ENCODE results near the gene PCDH8.
"Not testable (repeated sequence)": the region's sequence is repeated elsewhere in the genome, so short reads cannot be mapped to it uniquely, and the experiment has no call there.

Gene PCDH8

GRCh38 chr13:52850396-52851136, 2.1 kb upstream of the PCDH8 start:
- DNase-seq (ENCODE audit: low spot score): peak; percentile 60

GRCh38 chr13:52850072-52850395, 1.6 kb upstream of the PCDH8 start:
- no peak for DNase-seq (ENCODE audit: low spot score)

DNA sequence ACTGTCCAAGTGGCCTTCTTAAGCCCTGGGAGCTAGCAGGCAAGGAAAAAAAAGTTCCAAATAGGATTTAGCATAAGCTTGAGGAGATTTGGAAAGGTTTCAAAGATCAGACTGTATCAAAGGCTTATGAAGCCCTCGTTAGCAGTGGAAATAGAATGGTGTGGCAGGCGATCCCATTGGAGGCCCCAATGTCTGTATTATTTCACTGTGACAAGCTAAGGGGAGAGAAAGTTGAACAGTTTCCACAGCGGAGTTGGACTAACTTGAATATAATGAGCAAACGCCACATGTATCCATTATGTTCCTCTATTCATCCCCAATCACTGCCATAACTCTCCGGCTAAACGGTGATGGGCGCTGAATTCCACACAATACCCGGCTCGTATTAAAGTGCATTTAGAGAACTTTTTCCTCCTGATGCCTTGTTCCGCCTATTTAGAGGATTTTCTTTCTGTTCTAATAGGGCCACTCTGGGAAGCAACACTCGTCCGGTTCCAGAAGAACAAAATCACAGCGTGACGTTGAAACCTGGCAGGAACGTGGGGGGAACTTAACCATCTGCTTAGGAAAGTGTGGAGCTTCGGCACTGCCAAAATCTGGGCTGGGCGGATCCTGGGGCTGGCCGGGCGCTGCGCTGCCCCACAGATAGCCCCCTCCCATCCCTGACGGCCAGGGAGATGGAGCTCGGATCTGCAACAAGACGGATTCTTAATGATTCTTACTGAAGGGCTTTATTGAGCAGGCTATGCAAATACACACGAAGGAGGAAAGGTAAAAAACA, 1.0 kb upstream of the PCDH8 start:
- no peak for DNase-seq (ENCODE audit: low spot score)

DNA sequence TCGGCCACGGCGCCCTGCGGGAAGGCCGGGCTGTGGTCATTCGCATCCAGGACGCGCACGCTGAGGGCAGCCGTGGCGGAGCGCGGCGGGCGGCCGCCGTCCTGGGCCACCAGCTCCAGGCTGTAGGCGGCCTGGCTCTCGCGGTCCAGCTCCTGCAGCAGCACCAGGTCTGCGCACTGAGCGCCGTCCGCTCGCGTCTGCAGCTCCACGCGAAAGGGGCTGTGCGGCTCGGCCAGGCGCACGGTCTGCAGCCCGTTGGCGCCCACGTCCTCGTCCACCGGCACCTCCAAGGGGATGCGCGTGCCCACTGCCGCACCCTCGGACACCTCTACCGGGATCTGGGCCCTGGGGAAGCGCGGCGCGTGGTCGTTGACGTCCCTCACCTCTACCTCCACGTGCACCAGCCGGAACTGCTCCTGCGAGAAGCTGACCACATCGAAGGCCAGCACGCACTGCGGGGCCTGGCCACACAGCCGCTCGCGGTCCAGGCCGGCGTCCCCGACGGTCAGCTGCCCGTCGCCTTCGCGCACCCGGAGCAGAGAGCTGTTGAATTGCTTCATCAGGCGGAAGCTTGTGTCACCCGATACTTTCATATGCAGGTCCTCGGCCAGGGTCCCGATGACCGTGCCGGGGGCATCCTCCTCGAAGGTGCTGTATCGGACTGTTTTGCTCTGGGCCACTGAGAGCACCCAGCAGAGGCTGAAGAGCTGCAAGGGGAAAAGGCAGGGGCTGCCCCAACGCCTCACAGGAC, 583 bp downstream of the PCDH8 start:
- no peak for DNase-seq (ENCODE audit: low spot score)

GRCh38 chr13:52847322-52847681, 1.1 kb downstream of the PCDH8 start:
- DNase-seq (ENCODE audit: low spot score): no peak

GRCh38 chr13:52846567-52847321, 1.7 kb downstream of the PCDH8 start:
- no peak for DNase-seq (ENCODE audit: low spot score)

DNA sequence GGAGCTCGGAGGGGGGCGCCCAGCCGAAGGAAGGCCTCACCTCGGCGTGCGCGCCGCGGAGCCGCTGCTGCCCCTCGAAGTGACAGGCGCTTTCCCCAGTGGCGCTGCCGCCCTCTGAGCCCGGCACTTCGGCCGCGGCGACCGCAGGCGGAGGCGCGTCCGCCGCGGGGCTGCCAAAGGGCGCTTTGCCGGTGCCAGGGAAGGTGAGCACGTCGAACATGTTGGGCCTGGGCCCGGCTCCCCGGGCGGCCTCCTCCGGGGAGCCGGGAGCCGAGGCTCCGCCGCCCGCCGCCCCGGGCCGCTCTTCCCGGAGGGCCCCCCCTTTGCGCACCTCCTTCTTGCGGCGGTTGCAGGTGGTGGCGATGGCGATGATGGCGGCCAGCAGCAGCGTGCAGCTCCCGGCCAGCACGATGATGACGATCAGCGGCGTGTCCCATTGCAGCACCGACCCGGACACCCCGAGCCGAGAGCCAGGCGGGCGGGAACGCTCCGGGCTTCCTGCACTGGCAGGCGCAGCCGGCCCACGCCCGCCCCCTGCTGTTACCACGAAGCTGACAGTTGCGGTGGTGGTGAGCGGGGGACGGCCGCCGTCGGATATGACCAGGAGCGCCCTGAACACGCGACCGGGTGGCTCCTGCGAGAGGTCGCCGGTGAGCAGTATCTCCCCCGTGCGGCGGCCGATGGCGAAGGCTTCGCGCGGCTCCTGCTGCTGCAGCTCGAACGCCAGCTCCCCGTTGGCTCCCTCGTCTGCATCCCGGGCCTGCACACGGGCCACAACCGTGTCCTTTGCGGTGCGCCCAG, 2.5 kb downstream of the PCDH8 start:
- no peak for DNase-seq (ENCODE audit: low spot score)

DNA sequence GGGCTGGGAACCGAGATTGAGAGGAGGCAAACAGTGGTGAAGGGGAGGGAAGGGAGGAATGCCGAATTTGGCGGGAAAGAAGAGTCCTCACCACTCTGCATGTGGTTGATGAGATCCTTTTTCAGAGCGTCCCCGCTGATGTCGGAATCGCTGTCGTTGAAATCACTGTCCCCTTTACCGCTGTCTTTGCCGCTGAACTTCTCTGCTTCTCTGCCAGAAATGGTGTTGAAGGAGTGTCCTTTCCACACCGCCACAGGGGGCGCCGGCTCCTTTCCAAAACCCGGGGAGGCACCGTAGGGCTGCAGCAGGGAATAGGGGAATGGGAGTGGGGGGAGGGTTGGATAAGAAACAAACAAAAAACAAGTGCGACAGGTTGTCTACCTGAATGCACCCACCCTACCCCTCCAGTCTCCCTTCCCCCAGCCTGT, 3.1 kb downstream of the PCDH8 start:
- no peak for DNase-seq (ENCODE audit: low spot score)

DNA sequence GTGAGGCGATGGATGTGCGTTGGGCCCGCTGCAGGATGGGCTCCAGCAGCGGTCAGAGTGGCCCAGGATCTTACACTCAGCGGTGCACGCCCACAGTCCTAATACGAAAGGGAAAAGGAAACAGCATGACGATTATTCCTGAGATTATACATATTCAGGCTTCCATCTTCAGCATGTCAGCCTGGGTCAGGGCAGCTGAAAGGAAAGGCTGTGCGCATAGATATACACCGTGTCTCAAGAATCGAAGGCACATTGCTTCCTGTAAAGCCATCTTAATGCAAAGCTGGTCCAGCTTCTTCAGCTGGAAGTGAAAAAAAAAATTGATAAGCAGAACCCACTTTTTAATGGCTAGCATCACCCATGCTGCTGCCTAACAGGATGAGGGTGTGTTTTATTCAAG, 3.6 kb downstream of the PCDH8 start:
- DNase-seq (ENCODE audit: low spot score): no peak

GRCh38 chr13:52842441-52842840, 6.0 kb downstream of the PCDH8 start:
- no peak for DNase-seq (ENCODE audit: low spot score)

- DNase-seq (ENCODE audit: low spot score): no peak
These were observed 8.4 kb downstream of the PCDH8 start for GRCh38 chr13:52840066-52840465.

GRCh38 chr13:52838433-52839107, 9.9 kb downstream of the PCDH8 start:
- no peak for DNase-seq (ENCODE audit: low spot score)

DNA sequence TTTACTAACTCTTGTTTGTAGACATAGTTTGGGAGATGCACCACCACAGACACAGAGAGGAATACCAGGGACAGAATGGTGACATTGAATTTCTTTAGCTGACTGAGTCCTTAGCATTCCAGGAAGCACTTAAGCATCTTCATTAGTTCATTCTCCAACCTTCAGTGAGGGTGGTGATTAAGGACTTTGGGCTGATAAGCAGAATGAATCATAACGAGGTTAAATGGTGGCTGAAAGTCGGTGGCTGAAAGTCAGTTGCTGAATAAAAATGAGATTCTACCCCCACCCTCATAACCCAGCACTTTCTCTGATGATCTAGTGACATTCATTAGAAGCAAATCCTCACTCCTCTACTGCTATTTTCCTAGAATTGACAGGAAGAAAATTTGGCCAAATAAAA, 10.6 kb downstream of the PCDH8 start:
- DNase-seq (ENCODE audit: low spot score): no peak

- DNase-seq (ENCODE audit: low spot score): no peak
These were observed 13.2 kb downstream of the PCDH8 start for GRCh38 chr13:52835071-52835839.

DNA sequence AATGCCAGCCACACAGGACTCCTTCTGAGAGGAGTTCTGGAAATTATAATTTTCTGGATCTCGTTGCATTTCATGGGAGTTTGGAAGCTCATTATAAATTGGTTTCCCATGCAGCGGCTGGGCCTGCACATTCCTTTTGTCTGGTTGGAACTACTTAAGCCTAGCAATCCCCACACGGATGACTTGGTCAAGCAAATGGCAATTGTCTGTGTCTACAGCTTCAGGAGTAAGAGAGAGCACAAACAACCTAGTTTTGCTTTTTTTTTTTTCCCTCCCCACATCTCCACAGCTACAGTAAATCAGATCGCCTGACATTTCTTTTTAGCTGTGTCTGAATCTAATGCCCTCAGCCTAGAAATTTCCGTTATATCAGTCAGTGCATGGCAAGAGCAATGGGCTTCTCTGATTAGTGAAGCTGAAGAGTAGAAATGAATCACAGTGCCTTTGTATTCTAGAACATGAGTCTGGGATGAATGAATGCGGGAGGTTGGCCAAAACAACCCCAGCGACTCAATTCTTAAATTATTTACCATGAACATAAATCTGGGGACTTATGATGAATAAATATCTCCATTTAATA, 15.1 kb downstream of the PCDH8 start:
- no peak for DNase-seq (ENCODE audit: low spot score)

- DNase-seq (ENCODE audit: low spot score): no peak
These were observed 16.1 kb downstream of the PCDH8 start for GRCh38 chr13:52832313-52832712.

DNA sequence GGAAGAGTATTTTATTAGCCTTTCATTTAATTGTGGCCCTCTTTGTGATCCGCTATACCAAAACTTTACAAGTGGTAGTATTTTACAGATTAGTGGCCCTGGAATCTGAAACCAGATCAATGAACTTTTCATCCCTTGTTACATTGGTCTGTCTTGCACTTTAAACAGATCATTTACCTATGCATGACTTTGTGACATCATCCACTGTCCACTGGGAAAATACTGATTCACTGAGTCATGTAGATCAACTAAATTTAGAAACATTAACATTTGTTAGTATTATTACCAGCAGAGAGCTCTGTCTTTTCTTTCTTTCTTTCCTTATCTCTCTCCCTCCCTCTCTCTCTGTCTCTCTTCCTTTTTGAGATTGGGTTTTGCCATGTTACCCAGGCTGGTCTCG, 17.5 kb downstream of the PCDH8 start:
- DNase-seq (ENCODE audit: low spot score): no peak

GRCh38 chr13:52827839-52828238, 20.6 kb downstream of the PCDH8 start:
- DNase-seq (ENCODE audit: low spot score): no peak

- not testable (repeated sequence) for DNase-seq (ENCODE audit: low spot score)
These were observed 30.6 kb downstream of the PCDH8 start for GRCh38 chr13:52817886-52818285.

GRCh38 chr13:52815330-52815729, 33.1 kb downstream of the PCDH8 start:
- DNase-seq (ENCODE audit: low spot score): no peak

Data from COLO829 (cell line).